ENCODE results near the gene WIPI1.
A peak's percentile ranks its signal among the peaks of the same experiment; 100 is the strongest.
"Not testable (repeated sequence)": the region's sequence is repeated elsewhere in the genome, so short reads cannot be mapped to it uniquely, and the experiment has no call there.

WIPI1 gene

GRCh38 chr17:68457168-68457538, at the start of gene WIPI1:
WIPI1 (minus strand) TSS chr17:68457496; CDS start chr17:68457421, 75 bp downstream.
- no peak for DNase-seq

GRCh38 chr17:68505951-68506350, 48.7 kb upstream of the WIPI1 start:
- no peak for DNase-seq

GRCh38 chr17:68501074-68501473, 43.8 kb upstream of the WIPI1 start:
- DNase-seq, result no peak

GRCh38 chr17:68499587-68499986, 42.3 kb upstream of the WIPI1 start:
- DNase-seq, result no peak

GRCh38 chr17:68498479-68499326, 41.4 kb upstream of the WIPI1 start:
- no peak for DNase-seq

- DNase-seq, result peak; percentile 35
Measured at GRCh38 chr17:68497885-68498319, 40.6 kb upstream of the WIPI1 start.

- no peak for DNase-seq
Measured at GRCh38 chr17:68495081-68495480, 37.8 kb upstream of the WIPI1 start.

GRCh38 chr17:68492394-68493054, 35.2 kb upstream of the WIPI1 start:
- DNase-seq, result not testable (repeated sequence)

- DNase-seq, result no peak
Measured at GRCh38 chr17:68491381-68492231, 34.3 kb upstream of the WIPI1 start.

GRCh38 chr17:68489919-68490318, 32.6 kb upstream of the WIPI1 start:
- DNase-seq, result no peak

GRCh38 chr17:68484458-68484857, 27.2 kb upstream of the WIPI1 start:
- no peak for DNase-seq

GRCh38 chr17:68482576-68483041, 25.3 kb upstream of the WIPI1 start:
- DNase-seq, result no peak

- DNase-seq, result no peak
Measured at GRCh38 chr17:68480885-68481284, 23.6 kb upstream of the WIPI1 start.

GRCh38 chr17:68470961-68471360, 13.7 kb upstream of the WIPI1 start:
- no peak for DNase-seq

- DNase-seq, result no peak
Measured at GRCh38 chr17:68468788-68469187, 11.5 kb upstream of the WIPI1 start.

GRCh38 chr17:68468334-68468733, 11.0 kb upstream of the WIPI1 start:
- DNase-seq, result no peak

- DNase-seq, result no peak
Measured at GRCh38 chr17:68463211-68464019, 6.1 kb upstream of the WIPI1 start.

- peak; percentile 80 for DNase-seq
Measured at GRCh38 chr17:68462381-68463210, 5.3 kb upstream of the WIPI1 start.

GRCh38 chr17:68461589-68461988, 4.3 kb upstream of the WIPI1 start:
- no peak for DNase-seq

GRCh38 chr17:68461122-68461539, 3.8 kb upstream of the WIPI1 start:
- DNase-seq, result no peak

GRCh38 chr17:68460715-68461114, 3.4 kb upstream of the WIPI1 start:
- no peak for DNase-seq

Data from femur (tissue), 1 donor.